Liver (tissue), 10 donors: ENCODE results near the gene CLEC20A. TPM values are rescaled to one million over a fixed set of nuclear protein-coding genes. Genes with fewer than 3 reads are reported as not detected.

ENCODE experiments used
- DNase-seq: peaks from one replicate; pipeline ENCODE4 v3.0.0-alpha.2; 2017; ENCODE audit warnings: low spot score
- H3K27ac ChIP-seq, 2 donors: one replicate each; pipeline ENCODE4 v1.7.0; 2013; ENCODE audit warnings: inconsistent platforms in 2 of 2, low read length in 2 of 2, control low read depth in 1 of 2, low read depth in 1 of 2, mild to moderate bottlenecking in 1 of 2
- H3K27me3 ChIP-seq, 4 donors: one replicate each; pipeline versions ENCODE4 v1.6.1 to v1.7.0; 2013; ENCODE audit warnings: low read length in 3 of 4, inconsistent platforms in 1 of 4, mild to moderate bottlenecking in 1 of 4, moderate library complexity in 1 of 4; ENCODE audit not compliant: control insufficient read depth in 4 of 4, insufficient read depth in 4 of 4
- H3K36me3 ChIP-seq, 4 donors: one replicate each; pipeline versions ENCODE4 v1.6.1 to v1.7.0; 2013; ENCODE audit warnings: low read length in 3 of 4, mild to moderate bottlenecking in 3 of 4, low read depth in 1 of 4, moderate library complexity in 1 of 4; ENCODE audit not compliant: control insufficient read depth in 4 of 4, insufficient read depth in 3 of 4
- H3K4me1 ChIP-seq, 4 donors: one replicate each; pipeline versions ENCODE4 v1.6.1 to v1.7.0; 2013; ENCODE audit warnings: low read length in 3 of 4, mild to moderate bottlenecking in 3 of 4, moderate library complexity in 1 of 4; ENCODE audit not compliant: control insufficient read depth in 4 of 4, insufficient read depth in 4 of 4
- H3K4me3 ChIP-seq, 3 donors: one replicate each; pipeline versions ENCODE4 v1.6.1 to v1.7.0; 2013; ENCODE audit warnings: low read length in 3 of 3, control low read depth in 1 of 3, low read depth in 1 of 3, mild to moderate bottlenecking in 1 of 3
- H3K9ac ChIP-seq, 2 donors: one replicate each; pipeline ENCODE4 v1.7.0; 2013; ENCODE audit warnings: low read length in 2 of 2, mild to moderate bottlenecking in 2 of 2, moderate library complexity in 2 of 2, control low read depth in 1 of 2, low read depth in 1 of 2
- H3K9me3 ChIP-seq, 4 donors: one replicate each; pipeline versions ENCODE4 v1.6.1 to v1.7.0; 2013; ENCODE audit warnings: low read length in 3 of 4; ENCODE audit not compliant: control insufficient read depth in 4 of 4
- ATF3 ChIP-seq: IDR thresholded peaks from 2 replicates; pipeline ENCODE4 v1.6.1; 2016; ENCODE audit warnings: antibody characterized with exemption
- CTCF ChIP-seq: fragments of 150-350 bp; IDR thresholded peaks from 2 replicates; pipeline ENCODE4 v1.5.1; 2017; ENCODE audit warnings: improper control_type of control experiment, low read depth, low read length; ENCODE audit not compliant: missing input control
- EGR1 ChIP-seq, 2 donors: IDR thresholded peaks; 2 replicates each; pipeline ENCODE4 v1.6.1; 2016 to 2018; ENCODE audit warnings: antibody characterized with exemption in 2 of 2, low read depth in 2 of 2
- JUND ChIP-seq, 2 donors: IDR thresholded peaks; 2 replicates each; pipeline ENCODE4 v1.6.1; 2016; ENCODE audit warnings: antibody characterized with exemption in 2 of 2
- MAX ChIP-seq: IDR thresholded peaks from 2 replicates; pipeline ENCODE4 v1.6.1; 2016; ENCODE audit warnings: antibody characterized with exemption
- RAD21 ChIP-seq, 2 donors: IDR thresholded peaks; 2 replicates each; pipeline ENCODE4 v1.6.1; 2016; ENCODE audit warnings: antibody characterized with exemption in 2 of 2, mild to moderate bottlenecking in 2 of 2
- REST ChIP-seq: IDR thresholded peaks from 2 replicates; pipeline ENCODE4 v1.6.1; 2016; ENCODE audit warnings: antibody characterized with exemption, mild to moderate bottlenecking
- SP1 ChIP-seq: IDR thresholded peaks from 2 replicates; pipeline ENCODE4 v1.6.1; 2018; ENCODE audit warnings: antibody characterized with exemption, mild to moderate bottlenecking
- TAF1 ChIP-seq: conservative IDR thresholded peaks from 2 replicates; pipeline ENCODE4 v1.6.1; 2016; ENCODE audit warnings: antibody characterized with exemption, mild to moderate bottlenecking
- YY1 ChIP-seq: IDR thresholded peaks from 2 replicates; pipeline ENCODE4 v1.6.1; 2016; ENCODE audit warnings: antibody characterized with exemption, mild to moderate bottlenecking
- WGBS: extraction: QIAGEN DNeasy Blood & Tissue Kit; methylation state at CpG from one replicate; pipeline ENCODE4 v1.1.7; 2013; 5-methylcytosine and 5-hydroxymethylcytosine counted together
- polyA plus RNA-seq, 2 donors: library from polyadenylated mRNA; stranded (reverse) in 1 of 2; unstranded in 1 of 2; fragments of 200-250 nt in 1 of 2; fragments of >200 nt in 1 of 2; fragmentation: Nextera tagmentation in 1 of 2; extraction: Ambion mirVana in 1 of 2; gene quantifications; one replicate each; pipeline versions ENCODE4 v1.2.1 to v1.2.3, GENCODE V29; 2013 to 2015
- small RNA-seq: library from RNA; depleted of rRNA; stranded (forward); fragments of <200 nt; gene quantifications from one replicate; pipeline ENCODE3, GENCODE V24; 2014
- total RNA-seq, 2 donors: library from RNA; depleted of rRNA; stranded (reverse); fragments of >200 nt; gene quantifications; one replicate each; pipeline ENCODE4 v1.2.3, GENCODE V29; 2014
- donor health status: healthy.
- donor health status: healthy.
- donor health status: healthy.
- donor health status: healthy.
- donor health status: healthy.

Gene CLEC20A
- total and polyA plus RNA-seq, 4 donors = 0.33 TPM; not detected in 3

- no peak for TF ChIP-seq MAX
Observed at GRCh38 chr1:178434899-178435435, 61.8 kb downstream of the CLEC20A start (continued).

GRCh38 chr1:178434360-178434759 lies 62.4 kb downstream of the CLEC20A start:
- WGBS = 86% methylated on average over 1 of the region's 1 CpG
- Histone ChIP-seq H3K9me3 (no peaks in the 10 kb centered on the region), H3K4me1 (no peaks in the 10 kb centered on the region), H3K27me3 (no peaks in the 10 kb centered on the region), H3K36me3 (no peaks in the 10 kb centered on the region), H3K9ac (no peak overlapping the region), H3K4me3 (no peak overlapping the region), H3K27ac (no peak overlapping the region)
- no peak for DNase-seq
- TF ChIP-seq MAX (no peak), CTCF (no peak), RAD21 (IDR thresholded peaks at IDR 0.05) (no peak), TAF1 (no peak), ATF3 (no peak), EGR1 (IDR thresholded peaks at IDR 0.05; ENCODE audit: low read depth in 2 of 2) (no peak), REST (no peak), SP1 (no peak), YY1 (no peak), JUND (IDR thresholded peaks at IDR 0.05) (no peak)

Small RNAs within 50 kb of the gene (small RNA-seq; reads per million reads assigned to genes)
- gene RF00017 = not detected

Other genes starting within 250 kb of the CLEC20A start
- gene TEX35, start 16.1 kb upstream of the CLEC20A start, total RNA-seq = not detected
- not detected for gene TEX35, start 16.1 kb upstream of the CLEC20A start, polyA plus RNA-seq
- gene RALGPS2, start 228.3 kb upstream of the CLEC20A start, total RNA-seq = 10 to 100 TPM; 21.3 to 39.2 TPM
- 10 to 100 TPM in 1 of 2 donors, 1 to 10 TPM in 1; 8.1 to 12.5 TPM for gene RALGPS2, start 228.3 kb upstream of the CLEC20A start, polyA plus RNA-seq